Activated CD4-positive, alpha-beta T cell treated with anti-CD3 and anti-CD28 coated beads, Interleukin-2, Interleukin-6, amounts not matched to agents 100 ng/mL and 50 ng/mL, durations not matched to agents 16 hours and 8 hours (primary cell): Measurements from ENCODE around the gene OR6C68.
"Not testable (repeated sequence)": the region's sequence is repeated elsewhere in the genome, so short reads cannot be mapped to it uniquely, and the experiment has no call there.

Source experiments
- DNase-seq: peaks from one replicate; pipeline ENCODE4 v3.0.0-alpha.2; 2020

The OR6C68 gene

GRCh38 chr12:55492078-55492477 is at the start of gene OR6C68:
Gene OR6C68 (plus strand): TSS chr12:55492378. CDS start chr12:55492378, 0 bp downstream.
- no peak for DNase-seq

DNA sequence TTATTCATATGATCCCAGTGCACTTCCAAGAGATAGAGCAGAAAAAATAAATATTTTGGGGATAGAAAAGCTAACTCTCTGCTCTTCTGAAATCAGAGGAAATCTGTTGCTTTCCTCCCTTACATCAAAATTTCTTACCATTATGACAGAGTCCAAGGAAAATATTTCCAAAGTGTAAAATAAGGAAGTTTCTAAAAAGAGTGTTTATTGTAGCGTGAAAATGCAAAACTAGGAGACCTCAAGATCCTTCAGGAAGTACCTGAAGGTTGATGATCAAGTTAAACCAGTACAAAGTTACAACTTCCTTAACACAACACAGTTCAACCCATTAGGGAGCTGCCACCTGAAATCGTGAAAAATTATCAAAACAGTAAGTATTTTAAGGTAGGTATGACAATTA is 48.4 kb upstream of the OR6C68 start, which contains the start of gene OR6C2:
Gene OR6C2, plus strand, starts transcription at position 301 of the 400 bp plus-strand sequence. CDS start 8,138 bp downstream, outside the sequence.
- DNase-seq, result no peak

DNA sequence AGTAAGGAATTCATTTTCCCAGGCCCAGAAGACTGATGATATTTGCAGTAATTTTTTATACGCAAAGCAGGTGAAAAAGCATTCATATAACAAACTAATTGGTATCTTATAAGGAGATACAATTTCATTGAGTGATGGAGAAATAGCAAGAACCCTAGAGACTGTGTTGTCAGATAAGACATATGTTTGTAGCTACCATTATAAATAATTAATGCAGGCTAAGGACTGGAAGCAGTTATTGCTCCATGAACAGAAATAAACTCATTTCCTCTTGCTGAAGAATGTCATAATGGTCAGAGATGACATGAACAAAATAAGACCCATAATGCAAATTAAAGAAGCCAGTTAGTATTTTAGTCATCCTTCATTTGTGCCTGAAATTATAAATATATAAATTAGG is 46.8 kb upstream of the OR6C68 start:
- DNase-seq, result no peak

- DNase-seq, result no peak
These were observed 45.9 kb upstream of the OR6C68 start for GRCh38 chr12:55446326-55446725.

GRCh38 chr12:55448825-55449224 is 43.4 kb upstream of the OR6C68 start:
- DNase-seq, result no peak

DNA sequence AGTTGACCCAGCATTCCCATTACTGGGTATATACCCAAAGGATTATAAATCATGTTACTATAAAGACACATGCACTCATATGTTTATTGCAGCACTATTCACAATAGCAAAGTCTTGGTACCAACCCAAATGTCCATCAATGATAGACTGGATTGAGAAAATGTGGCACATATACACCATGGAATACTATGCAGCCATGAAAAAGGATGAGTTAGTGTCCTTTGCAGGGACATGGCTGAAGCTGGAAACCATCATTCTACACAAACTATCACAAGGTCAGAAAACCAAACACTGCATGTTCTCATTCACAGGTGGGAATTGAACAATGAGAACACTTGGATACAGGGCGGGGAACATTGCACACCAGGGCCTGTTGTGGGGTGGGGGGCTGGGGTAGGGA is 27.3 kb upstream of the OR6C68 start:
- DNase-seq, result not testable (repeated sequence)

- no peak for DNase-seq
These were observed 24.3 kb upstream of the OR6C68 start for GRCh38 chr12:55467836-55468235.

DNA sequence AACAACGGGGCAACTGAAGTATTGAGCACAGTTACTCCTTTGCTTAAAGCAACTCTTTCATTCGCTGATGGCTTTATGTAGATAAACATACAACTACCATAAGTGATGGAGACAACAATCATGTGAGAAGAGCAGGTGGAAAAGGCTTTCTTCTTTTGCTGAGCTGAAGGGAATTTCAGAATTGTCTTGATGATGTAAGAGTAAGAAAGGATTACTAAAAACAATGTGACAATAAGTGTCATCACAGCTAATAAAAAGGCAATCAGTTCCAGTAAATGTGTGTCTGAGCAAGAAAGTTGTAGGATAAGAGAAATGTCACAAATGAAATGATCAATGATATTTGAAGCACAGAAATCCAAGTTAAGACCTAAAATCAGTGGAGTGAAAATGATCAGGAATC is 22.9 kb upstream of the OR6C68 start:
- DNase-seq, result no peak

GRCh38 chr12:55470088-55470829 is 21.9 kb upstream of the OR6C68 start, which contains the start of gene OR6C70:
Gene OR6C70 (minus strand): TSS chr12:55470138. CDS start chr12:55470138, 0 bp downstream.
- DNase-seq, result no peak

DNA sequence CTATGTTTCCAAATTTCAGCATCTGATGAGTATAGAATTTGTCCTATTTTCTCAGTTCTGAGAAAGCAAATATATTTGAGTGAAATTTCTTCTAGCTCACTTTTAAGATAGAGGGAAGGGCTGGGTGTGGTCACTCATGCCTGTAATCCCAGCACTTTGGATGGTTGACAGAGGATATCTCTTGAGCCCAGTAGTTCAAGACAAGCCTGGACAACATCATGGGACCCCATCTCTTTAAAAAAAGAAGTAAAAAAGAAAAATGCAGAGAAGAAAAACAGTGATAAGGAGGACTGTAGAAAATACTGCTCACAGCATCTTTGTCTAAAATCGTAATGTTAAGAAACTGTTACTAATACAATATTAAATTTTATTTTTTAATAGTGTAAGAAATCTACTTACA is 19.9 kb upstream of the OR6C68 start:
- DNase-seq, result no peak

DNA sequence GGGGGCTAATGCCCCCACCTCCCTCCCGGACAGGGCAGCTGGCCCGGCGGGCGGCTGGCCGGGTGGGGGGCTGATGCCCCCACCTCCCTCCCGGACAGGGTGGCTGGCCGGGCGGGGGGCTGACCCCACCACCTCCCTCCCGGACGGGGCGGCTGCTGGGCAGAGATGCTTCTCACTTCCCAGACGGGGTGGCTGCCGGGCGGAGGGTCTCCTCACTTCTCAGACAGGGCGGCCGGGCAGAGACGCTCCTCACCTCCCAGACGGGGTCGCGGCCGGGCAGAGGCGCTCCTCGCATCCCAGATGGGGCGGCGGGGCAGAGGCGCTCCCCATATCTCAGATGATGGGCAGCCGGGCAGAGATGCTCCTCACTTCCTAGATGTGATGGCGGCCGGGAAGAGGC is 13.0 kb upstream of the OR6C68 start:
- DNase-seq, result not testable (repeated sequence)

DNA sequence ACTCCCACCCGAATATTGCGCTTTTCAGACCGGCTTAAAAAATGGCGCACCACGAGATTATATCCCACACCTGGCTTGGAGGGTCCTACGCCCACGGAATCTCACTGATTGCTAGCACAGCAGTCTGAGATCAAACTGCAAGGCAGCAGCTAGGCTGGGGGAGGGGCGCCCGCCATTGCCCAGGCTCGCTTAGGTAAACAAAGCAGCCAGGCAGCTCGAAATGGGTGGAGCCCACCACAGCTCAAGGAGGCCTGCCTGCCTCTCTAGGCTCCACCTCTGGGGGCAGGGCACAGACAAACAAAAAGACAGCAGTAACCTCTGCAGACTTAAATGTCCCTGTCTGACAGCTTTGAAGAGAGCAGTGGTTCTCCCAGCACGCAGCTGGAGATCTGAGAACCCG is 7.9 kb upstream of the OR6C68 start:
- DNase-seq, result not testable (repeated sequence)

GRCh38 chr12:55495490-55495889 is 3.3 kb downstream of the OR6C68 start:
- no peak for DNase-seq

GRCh38 chr12:55499231-55499630 is 7.1 kb downstream of the OR6C68 start:
- no peak for DNase-seq

- DNase-seq, result no peak
These were observed 7.7 kb downstream of the OR6C68 start for GRCh38 chr12:55499810-55500252.

GRCh38 chr12:55501601-55502000 is 9.4 kb downstream of the OR6C68 start:
- DNase-seq, result no peak

GRCh38 chr12:55515696-55516095 is 23.5 kb downstream of the OR6C68 start:
- DNase-seq, result peak; percentile 13

GRCh38 chr12:55516391-55516790 is 24.2 kb downstream of the OR6C68 start:
- no peak for DNase-seq
